Measurements from ENCODE around the gene VIM. TPM values are rescaled to one million over a fixed set of nuclear protein-coding genes. Genes with fewer than 3 reads are reported as not detected.
"Not testable (repeated sequence)": the region's sequence is repeated elsewhere in the genome, so short reads cannot be mapped to it uniquely, and the experiment has no call there.

Gene VIM
- total RNA-seq, 1 donor from 2014 or later = 3,974 TPM

DNA sequence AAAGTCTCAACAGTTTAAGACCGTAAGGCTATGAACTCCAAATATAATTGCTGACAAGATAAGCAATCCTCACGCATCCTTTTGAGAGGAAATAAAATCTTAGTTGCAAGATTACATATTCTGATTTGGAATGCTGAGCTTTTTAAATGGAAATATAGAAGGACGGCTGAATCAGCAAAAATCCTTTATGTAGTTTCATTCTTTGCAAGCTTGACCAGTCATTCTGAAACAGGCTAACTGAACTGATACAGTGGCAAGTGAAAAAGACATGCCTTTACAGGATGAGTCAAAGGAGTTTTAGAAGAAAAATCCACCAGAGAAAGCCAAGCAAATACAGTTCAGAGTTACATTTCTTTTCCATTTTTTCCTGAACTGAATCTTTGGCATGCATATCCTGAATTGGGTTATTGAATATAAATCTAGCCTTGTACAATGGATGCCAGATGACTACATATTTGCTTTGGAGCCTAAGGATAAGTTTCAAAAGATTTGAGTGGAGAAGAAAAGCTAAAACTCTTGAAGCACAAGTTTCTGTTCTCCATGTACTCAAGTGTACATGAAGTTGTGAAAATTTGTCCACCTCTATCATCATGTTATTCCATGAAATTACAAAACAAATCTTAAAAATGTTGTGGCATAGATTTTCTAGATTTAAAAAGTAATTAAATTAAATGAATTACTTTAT is 4.4 kb downstream of the VIM start:
- DNase-seq (ENCODE audit: low read depth) = no peak

DNA sequence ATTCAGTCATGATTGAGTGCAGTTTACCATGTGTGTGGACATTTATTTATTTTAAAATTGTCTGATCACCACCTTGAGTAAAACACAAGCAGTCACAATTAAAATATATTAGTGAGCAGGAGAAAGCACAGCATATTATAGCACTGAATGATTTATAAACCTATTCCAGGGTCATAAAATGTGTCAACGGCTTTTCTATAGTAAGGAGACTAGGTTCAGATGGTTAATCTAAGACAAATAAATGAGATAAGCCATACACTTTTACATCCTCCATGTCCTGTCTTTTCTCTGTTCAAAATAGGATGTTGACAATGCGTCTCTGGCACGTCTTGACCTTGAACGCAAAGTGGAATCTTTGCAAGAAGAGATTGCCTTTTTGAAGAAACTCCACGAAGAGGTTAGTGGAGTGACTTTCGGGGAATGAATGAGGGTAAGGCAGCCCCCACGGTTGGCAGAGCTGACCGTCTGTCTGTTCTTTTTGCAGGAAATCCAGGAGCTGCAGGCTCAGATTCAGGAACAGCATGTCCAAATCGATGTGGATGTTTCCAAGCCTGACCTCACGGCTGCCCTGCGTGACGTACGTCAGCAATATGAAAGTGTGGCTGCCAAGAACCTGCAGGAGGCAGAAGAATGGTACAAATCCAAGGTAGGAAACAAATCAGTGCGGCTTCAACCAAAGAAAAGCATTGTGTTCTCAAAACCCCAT is 5.4 kb downstream of the VIM start:
- DNase-seq (ENCODE audit: low read depth) = no peak

DNA sequence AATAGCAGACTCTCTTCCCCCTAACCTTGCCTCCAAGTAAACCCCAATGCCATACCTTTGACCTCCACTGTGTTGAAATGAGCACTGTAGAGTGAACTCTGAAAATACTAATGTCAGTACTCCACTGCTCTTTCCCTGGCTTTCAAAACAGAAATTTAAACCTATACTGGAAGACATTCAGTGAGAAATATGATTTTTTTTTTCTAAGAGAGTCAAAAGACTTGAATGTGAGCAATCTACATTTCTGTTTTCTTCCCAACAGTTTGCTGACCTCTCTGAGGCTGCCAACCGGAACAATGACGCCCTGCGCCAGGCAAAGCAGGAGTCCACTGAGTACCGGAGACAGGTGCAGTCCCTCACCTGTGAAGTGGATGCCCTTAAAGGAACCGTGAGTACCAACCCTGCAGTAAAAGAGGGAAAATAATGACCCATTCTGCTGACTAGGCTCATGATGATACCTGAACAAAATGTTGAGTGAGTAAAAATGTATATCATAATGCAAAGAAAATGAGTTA is 6.4 kb downstream of the VIM start:
- no peak for DNase-seq (ENCODE audit: low read depth)

DNA sequence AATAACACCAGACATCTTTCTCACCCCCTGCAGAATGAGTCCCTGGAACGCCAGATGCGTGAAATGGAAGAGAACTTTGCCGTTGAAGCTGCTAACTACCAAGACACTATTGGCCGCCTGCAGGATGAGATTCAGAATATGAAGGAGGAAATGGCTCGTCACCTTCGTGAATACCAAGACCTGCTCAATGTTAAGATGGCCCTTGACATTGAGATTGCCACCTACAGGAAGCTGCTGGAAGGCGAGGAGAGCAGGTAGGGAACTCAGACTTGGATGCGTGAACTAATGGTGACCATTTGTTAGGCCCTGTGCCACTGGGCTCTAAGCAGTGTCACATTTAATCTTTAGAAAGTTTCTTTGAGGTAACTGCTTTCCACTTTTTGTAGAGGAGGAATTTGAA is 7.1 kb downstream of the VIM start:
- DNase-seq (ENCODE audit: low read depth) = no peak

DNA sequence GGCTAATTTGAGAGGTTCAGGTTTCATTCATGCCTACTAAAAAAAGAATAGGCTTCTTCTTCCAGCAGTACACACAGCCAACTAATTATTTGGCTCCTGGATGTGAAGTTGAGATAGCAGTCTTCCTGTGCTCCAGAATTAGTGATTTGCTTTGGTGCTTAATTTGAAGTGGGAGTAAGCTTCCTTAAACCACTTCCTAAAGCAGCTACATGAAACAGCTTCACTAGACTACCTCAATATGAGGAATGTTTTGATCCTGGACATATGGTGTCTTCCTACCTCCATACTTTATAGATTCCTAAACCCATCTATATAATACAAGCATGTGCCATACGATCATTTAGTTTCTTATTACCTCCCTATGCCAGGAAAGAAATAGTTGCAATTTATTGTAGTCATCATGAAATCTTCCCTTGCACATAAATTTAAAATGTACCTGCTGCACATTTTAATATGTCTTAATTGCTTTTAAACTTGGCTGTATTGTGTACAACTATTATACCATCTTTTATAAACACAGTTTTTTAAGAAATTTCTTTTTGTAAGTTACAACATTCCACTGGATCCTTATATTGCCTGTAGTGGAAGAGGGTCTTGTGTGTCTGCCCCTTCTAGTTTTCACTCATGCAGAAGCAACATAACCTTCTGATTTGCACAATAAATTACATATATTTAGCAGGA is 8.6 kb downstream of the VIM start:
- no peak for DNase-seq (ENCODE audit: low read depth)

DNA sequence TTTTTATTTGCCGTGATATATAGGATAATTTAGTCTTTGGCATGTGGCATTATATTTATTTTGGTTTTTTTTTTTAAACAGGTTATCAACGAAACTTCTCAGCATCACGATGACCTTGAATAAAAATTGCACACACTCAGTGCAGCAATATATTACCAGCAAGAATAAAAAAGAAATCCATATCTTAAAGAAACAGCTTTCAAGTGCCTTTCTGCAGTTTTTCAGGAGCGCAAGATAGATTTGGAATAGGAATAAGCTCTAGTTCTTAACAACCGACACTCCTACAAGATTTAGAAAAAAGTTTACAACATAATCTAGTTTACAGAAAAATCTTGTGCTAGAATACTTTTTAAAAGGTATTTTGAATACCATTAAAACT is 9.1 kb downstream of the VIM start:
- no peak for DNase-seq (ENCODE audit: low read depth)

DNA sequence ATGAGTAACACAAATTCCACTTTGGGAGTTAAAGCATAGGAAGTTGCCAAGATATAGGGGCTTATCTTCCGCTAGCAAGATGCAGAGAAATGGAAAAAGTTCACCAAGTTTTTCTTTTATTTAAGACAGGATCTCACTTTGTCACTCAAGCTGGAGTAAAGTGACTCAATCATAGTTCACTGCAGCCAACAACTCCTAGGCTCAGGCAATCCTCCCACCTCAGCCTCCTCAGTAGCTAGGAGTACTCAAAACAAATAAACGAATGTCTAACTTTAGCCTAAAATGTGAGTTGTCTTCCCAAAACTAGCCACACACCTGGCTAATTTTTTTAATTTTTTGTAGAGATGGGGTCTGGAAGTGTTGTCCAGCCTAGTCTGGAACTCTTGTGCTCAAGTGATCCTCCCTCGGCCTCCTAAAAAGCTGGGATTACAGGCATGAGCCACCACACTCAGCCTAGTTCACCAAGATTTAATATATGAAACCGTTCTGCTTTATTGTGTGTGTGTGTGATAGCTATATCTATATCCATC is 9.9 kb downstream of the VIM start:
- DNase-seq (ENCODE audit: low read depth) = peak; percentile 21

DNA sequence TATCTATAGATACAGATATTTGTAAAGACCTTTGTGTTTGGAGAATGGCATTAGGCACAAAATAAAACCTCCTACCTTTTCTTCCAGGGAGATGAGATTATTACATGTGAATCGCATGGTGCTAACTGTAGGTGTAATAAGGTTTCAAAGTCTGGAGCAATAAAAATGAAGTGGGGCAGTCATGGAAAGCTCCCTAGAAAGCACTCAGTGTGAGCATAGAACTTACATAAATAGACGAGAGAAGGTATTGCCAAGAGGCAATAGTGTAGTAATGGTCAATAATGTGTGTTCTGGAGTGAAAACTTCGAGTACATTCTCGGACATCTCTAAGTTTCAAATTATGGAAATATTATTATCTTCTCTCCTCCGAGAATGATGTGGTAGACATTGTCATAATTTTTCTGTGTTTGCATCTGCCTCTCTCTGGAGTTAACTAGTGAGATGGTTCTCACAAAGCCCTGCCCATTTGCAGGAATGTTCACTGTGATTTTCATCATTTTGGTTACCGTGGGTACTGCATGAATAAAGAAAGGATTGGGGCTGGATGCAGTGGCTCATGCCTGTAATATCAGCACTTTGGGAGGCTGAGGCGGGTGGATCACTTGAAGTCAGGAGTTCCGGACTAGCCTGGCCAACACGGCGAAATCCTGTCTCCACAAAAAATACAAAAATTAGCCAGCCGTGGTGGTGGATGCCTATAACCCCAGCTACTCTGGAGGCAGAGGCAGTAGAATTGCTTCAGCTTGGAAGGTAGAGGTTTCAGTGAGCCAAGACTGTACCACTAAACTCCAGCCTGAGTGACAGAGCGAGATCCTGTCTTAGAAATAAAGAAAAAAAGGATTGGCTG is 10.6 kb downstream of the VIM start:
- peak; percentile 66 for DNase-seq (ENCODE audit: low read depth)

DNA sequence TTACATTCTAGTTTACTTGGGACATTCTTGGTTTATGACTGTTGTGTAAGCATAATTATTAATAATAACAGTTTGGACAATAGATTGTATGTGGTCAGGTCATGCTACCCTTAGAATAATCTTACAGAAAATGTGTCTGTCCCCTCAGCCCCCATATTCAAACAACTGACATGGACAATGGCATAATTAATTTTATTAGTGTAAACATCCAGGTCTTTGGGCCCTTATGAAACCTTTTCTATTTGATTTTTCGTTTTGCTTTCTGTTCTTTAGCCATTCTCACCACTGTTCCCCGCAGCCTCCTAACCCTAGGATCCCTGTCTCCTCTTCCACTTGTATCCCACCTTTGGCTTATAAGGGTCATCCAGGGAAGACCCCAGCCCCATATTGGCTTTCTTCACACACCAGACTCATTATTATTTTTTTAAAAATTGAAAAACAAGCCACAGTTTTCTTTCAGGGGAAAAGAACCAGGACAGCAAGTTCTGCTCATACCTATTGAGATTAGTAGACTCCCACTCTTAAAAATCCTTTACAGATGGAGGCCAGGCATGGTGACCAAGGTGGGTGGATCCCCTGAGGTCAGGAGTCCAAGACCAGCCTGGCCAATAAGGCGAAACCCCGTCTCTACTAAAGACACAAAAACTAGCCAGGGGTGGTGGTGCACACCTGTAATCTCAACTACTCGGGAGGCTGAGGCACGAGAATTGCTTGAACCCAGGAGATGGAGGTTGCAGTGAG is 11.5 kb downstream of the VIM start:
- no peak for DNase-seq (ENCODE audit: low read depth)

DNA sequence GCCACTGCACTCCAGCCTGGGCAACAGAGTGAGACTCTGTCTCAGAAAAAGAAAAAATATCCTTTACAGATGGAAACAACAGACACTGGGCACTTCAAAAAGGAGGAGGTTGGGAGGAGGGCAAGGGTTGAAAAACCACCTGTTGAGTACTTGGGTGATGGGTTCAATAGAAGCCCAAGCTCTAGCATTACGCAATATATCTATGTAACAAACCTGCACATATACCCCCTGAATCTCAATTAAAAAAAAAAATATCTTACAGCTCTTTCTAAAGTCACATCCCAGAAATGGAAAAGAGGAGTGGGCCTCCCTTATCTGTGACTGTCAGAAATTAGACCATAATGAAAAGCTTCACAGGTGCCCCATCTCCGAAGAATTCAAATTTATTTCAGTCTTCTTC is 12.1 kb downstream of the VIM start:
- no peak for DNase-seq (ENCODE audit: low read depth)

DNA sequence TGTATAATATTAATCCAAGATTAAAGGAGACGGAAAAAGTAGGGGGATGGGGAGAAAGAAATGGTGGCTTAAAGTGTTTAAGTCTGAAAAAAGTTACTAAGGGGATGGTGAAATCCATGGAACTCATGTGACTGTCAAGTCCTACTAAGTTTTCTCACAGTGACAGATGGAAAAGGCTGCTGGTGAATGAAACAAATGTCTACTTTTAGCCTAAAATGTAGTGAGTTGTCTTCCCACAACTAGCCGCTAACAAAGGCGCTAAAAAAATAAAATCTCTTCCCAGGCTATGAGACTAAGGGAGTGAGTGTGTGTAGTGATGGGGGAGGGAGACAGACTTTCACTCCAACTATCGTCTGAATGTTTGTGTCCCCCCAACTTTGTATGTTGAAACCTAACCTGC is 12.6 kb downstream of the VIM start:
- no peak for DNase-seq (ENCODE audit: low read depth)

DNA sequence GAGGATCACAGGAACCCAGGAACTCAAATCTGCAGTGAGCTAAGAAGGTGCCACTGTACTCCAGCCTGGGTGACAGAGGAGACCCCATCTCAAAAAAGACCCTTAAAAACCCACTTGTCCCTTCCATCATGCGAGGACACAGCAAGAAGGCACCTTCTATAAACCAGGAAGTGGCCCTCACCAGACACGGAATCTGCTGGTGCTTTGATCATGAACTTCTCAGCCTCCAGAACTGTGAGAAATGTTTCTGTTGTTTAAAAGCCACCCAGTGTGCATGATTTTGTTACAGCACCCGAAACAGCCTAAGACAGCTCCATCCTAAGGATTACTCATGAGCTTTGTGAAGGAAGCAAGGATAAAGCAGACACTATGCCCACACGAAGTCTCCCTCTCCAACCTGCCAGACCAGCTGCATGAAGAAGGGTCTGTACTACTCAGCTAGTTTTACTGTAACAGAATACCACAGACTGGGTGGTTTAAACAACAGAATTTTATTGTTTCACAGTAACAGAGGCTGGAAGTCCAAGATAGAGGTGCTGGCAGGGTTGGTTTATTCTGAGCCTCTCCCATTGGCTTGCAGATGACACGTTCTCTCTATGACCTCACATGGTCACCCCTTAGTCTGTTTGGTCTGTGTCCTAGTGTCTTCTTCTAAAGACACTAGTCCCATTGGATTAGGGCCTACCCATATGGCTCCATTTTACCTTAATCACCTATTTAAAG is 13.7 kb downstream of the VIM start:
- DNase-seq (ENCODE audit: low read depth) = no peak

DNA sequence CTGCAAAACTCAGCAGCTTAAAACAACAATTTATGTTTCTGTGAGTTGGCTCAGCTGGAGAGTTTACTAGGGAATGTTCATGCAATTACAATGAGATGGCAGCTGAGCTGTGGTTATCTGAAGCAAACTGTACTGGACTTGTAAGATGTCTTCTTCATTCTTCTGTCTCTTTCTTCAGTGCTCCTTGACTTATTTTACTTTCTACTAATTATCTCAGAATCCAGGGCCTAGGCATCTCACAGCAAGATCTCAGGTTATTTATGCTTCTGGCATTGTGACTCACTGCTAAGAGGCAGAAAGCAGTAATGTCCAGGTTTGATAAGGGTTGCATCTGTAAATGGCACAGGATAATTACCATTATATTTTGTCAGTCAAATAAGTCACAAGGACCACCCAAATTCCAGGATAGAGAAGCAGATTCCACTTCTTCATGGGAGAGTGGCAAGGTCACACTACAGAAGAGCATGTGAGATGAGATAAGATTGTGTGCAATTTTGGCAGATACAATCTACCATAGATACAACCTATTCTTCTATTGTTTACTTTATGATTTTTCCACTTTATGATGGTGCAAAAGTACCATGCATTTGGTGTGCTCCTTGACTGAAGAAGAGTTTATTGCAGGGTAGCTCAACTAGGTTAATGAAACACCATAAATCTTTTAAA is 16.8 kb downstream of the VIM start:
- DNase-seq (ENCODE audit: low read depth) = no peak

DNA sequence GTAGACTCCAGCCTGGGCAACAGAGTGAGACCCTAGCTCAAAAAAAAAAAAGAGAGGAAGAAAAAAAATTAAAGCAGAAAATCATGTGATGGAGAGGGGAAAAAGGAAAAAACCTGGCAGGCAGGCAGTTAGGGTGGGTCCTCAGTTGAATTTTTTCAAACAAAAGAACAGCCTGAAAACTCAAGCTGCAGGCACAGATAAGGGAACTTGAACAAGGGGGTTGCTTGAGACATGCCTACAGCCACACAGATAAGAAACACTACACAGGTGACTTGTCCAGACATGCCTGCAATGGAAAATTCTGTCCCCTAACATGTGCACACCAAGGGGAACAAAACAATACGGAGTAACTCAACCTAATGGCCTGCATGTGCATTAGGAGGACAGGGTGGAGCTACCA is 19.2 kb downstream of the VIM start:
- no peak for DNase-seq (ENCODE audit: low read depth)

DNA sequence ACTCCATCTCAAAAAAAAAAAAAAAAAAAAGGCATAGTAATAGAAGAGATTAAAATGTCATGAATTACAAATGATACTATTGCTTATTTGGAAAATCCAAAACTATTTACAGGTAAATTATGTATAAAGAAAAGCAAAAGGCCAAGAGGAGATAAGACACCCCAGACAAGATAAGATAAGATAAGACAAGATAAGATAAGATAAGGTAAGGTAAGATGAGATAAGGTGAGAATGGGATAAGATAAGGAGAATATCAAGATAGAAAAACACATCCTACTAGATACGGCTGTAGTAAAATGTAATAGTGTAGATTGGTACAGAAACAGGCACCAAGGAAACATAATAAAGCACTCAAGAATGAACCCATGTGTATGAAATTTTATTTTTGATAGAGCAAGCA is 20.9 kb downstream of the VIM start:
- DNase-seq (ENCODE audit: low read depth) = no peak

DNA sequence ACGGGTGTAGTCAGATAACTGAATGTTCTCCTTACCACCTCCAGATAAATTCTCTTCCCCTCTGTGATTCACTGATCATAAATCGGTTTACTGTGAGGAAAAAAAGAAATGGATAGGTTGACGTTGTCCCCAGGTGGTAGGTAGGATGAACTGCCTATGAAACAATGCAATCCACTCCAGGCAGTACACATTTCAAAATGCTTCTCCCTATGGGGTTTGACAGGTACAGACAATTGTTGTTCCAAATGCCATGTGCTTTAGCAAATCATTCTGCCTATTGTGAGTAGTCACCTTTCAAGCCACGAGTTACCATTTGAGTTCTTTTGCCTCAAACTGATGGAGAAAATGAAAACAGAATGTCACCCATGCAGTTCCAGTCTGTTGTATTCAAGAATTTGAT is 21.8 kb downstream of the VIM start:
- DNase-seq (ENCODE audit: low read depth) = peak; percentile 33

DNA sequence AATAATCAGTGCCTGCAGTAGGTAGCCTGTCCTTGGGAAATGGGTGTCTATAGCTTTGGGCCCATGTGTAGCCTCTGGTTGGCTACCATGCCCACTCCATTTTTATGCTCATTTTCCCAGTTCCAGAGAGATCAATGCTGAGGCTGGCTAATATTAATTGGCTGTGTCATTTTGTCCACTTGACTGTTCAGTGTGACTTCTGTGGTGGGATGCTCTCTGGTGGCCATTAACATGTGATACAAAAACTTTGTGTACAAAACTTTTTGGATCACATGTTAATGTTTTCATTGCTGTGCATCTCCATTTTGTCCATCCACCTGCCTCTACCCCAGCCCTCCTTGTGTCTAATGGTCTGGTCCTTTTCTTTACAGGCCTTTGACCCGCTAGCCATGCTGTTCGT is 22.7 kb downstream of the VIM start:
- no peak for DNase-seq (ENCODE audit: low read depth)

DNA sequence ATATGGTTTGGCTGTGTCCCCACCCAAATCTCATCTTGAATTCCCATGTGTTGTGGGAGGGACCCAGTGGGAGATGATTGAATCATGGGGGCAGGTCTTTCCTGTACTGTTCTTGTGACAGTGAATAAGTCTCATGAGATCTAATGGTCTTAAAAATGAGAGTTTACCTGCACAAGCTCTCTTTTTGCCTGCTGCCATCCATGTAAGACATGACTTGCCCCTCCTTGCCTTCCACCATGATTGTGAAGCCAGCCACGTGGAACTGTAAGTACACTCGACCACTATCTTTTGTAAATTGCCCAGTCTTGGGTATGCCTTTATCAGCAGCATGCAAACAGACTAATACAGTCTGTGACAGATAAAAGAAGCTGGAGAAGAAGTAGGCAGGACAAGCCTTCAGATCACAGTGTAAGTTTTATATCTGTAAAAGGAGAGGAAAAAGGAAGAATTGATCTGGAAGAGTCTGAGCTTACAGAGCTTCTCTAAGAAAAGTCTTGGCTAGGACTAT is 26.6 kb downstream of the VIM start:
- not testable (repeated sequence) for DNase-seq (ENCODE audit: low read depth)

DNA sequence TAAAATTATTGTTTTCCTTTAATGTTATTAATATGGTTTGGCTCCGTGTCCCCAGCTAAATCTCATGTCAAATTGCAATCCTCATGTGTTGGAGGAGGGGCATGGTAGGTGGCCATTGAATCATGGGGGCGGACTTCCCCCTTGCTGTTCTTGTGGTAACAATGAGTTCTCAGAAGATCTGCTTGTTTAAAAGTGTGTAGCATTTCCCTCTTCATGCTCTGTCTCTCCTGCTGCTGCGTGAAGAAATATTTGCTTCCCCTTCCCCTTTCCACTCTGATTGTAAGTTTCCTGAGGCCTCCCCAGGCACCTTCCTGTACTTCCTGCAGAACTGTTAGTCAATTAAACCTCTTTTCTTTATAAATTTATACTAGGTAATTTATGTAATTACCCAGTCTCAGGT is 27.5 kb downstream of the VIM start:
- no peak for DNase-seq (ENCODE audit: low read depth)

DNA sequence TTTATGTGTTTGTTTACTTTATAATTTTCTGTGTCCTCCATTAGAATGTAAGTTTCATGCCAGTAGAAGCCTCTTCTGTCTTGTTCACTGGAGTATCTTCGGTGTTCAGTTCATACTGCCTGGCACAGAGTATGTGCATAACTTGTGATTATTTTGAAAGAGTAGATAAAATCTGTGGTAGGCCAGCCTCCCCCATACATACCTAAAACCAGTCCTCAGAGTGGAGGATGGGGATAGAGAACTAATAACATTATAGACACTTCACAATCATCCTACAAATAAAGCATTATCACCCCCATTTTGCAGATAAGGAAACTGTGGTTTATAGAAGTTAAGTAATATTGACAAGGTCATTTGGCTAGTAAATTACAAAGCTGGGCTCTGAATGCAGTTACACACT is 28.0 kb downstream of the VIM start:
- DNase-seq (ENCODE audit: low read depth) = no peak
